K562 (cell line): ENCODE measurements around the gene NPM3. TPM values are rescaled to one million over a fixed set of nuclear protein-coding genes. Genes with fewer than 3 reads are reported as not detected.

Source experiments
- ATAC-seq: fragments of 200-7000 bp; cut with Tn5 transposase; 3 replicates; pipeline ENCODE4 v1.9.1; 2020; ENCODE audit warnings: moderate library complexity
- BruUV-seq: library from RNA; stranded (reverse); fragments of 400-500 nt; replicated peaks from 2 replicates; lab custom pipeline; 2021; lab: Mats Ljungman, UMichigan
- CTCF ChIA-PET: fragments of 300-600 bp; formaldehyde crosslinking; extraction: SDS; loops from one replicate; lab custom pipeline; 2021; ENCODE audit warnings: low intra/inter-chr PET ratio; lab: Yijun Ruan, JAX
- POLR2A ChIA-PET: fragments of 300-600, 350-650 bp; sonication (Branson Sonifier 250); formaldehyde crosslinking; extraction: SDS; loops from one replicate; lab custom pipeline; 2021; ENCODE audit warnings: antibody characterized with exemption, inconsistent platforms; lab: Yijun Ruan, JAX
- DNase-seq, 4 experiments: peaks; one replicate each; pipeline versions ENCODE4 v3.0.0 to v3.0.0-alpha.2; 2011 to 2018; ENCODE audit warnings: low spot score in 3 of 4, mixed read lengths in 3 of 4; ENCODE audit errors: extremely low read depth in 1 of 4
- FAIRE-seq: peaks from 2 replicates; lab custom pipeline; 2011; peaks lifted over from hg19 to GRCh38; lab: Jason Lieb, UNC
- H2AFZ ChIP-seq: 2 replicates; pipeline ENCODE4 v1.6.0; 2011; ENCODE audit warnings: low read depth, low read length, control low read depth, inconsistent platforms
- H3K27ac ChIP-seq: fragments of 200-600 bp; 3 replicates; pipeline ENCODE4 v1.8.0; 2011; ENCODE audit warnings: low read depth, mild to moderate bottlenecking, control low read depth, inconsistent platforms, low read length, moderate library complexity, mixed read lengths; ENCODE audit errors: extremely low read depth
- H3K27me3 ChIP-seq, 2 experiments: fragments of 300-600 bp in 1 of 2; 2 replicates in 1 of 2; 3 replicates in 1 of 2; pipeline versions ENCODE4 v1.6.0 to v1.8.0; 2011; ENCODE audit warnings: inconsistent platforms in 2 of 2, low read length in 2 of 2, mild to moderate bottlenecking in 1 of 2, mixed read lengths in 1 of 2, moderate library complexity in 1 of 2; ENCODE audit not compliant: control insufficient read depth in 2 of 2, insufficient read depth in 2 of 2
- H3K36me3 ChIP-seq: fragments of 300-600 bp; 3 replicates; pipeline ENCODE4 v1.8.0; 2011; ENCODE audit warnings: mild to moderate bottlenecking, low read length, inconsistent platforms; ENCODE audit not compliant: control insufficient read depth, insufficient read depth
- H3K4me1 ChIP-seq, 2 experiments: fragments of 200-600 bp in 1 of 2; replicated peaks in 1 of 2; 2 replicates in 1 of 2; 3 replicates in 1 of 2; pipeline versions ENCODE4 v1.5.1 to v1.8.0; 2011; ENCODE audit warnings: inconsistent platforms in 2 of 2, low read length in 2 of 2, mild to moderate bottlenecking in 1 of 2, mixed read lengths in 1 of 2, moderate library complexity in 1 of 2; ENCODE audit not compliant: control insufficient read depth in 2 of 2, insufficient read depth in 2 of 2
- H3K4me2 ChIP-seq: 2 replicates; pipeline ENCODE4 v1.6.1; 2011; ENCODE audit warnings: low read length, control low read depth, inconsistent platforms, mixed read lengths; ENCODE audit not compliant: insufficient read depth
- H3K4me3 ChIP-seq: fragments of 200-600 bp; sonication (generic), shearing (Covaris generic); 2 replicates; pipeline ENCODE4 v1.5.1; 2016; ENCODE audit warnings: control low read depth, inconsistent platforms
- H3K79me2 ChIP-seq: fragments of 200-600 bp; 3 replicates; pipeline ENCODE4 v1.8.0; 2011; ENCODE audit warnings: low read length, inconsistent platforms; ENCODE audit not compliant: control insufficient read depth, insufficient read depth
- H3K9ac ChIP-seq, 2 experiments: 2 replicates each; pipeline versions ENCODE4 v1.6.0 to v1.6.1; 2011; ENCODE audit warnings: low read depth in 2 of 2, low read length in 2 of 2, control low read depth in 1 of 2, inconsistent platforms in 1 of 2, mild to moderate bottlenecking in 1 of 2, mixed read lengths in 1 of 2; ENCODE audit not compliant: insufficient read depth in 1 of 2
- H3K9me1 ChIP-seq: one replicate; pipeline ENCODE4 v1.6.0; 2011; ENCODE audit warnings: inconsistent platforms, mild to moderate bottlenecking, low read length, moderate library complexity; ENCODE audit not compliant: control insufficient read depth, insufficient read depth
- H3K9me3 ChIP-seq: replicated peaks from 2 replicates; pipeline ENCODE4 v1.5.1; 2011; ENCODE audit warnings: low read depth, low read length, inconsistent platforms; ENCODE audit not compliant: control insufficient read depth, insufficient read depth
- H4K20me1 ChIP-seq: replicated peaks from 2 replicates; pipeline ENCODE4 v1.6.1; 2011; ENCODE audit warnings: low read length, inconsistent platforms, mixed read lengths; ENCODE audit not compliant: control insufficient read depth, insufficient read depth
- C11orf30 ChIP-seq: fragments of 450-650 bp; IDR thresholded peaks from 2 replicates; pipeline ENCODE4 v1.6.1; 2016; ENCODE audit warnings: low read depth, mild to moderate bottlenecking
- CEBPG ChIP-seq, 3 experiments: fragments of 200-800 bp in 1 of 3; sonication (Bioruptor generic) in 1 of 3; sonication (generic) in 1 of 3; formaldehyde crosslinking in 1 of 3; IDR thresholded peaks in 2 of 3; conservative IDR thresholded peaks in 1 of 3; 2 replicates each; pipeline versions ENCODE4 v1.6.1 to v1.8.0; 2016 to 2022; ENCODE audit warnings: missing compliant biosample characterization in 2 of 3, missing genetic modification characterization in 2 of 3, mild to moderate bottlenecking in 1 of 3, missing genetic modification reagents in 1 of 3
- ETS2 ChIP-seq: IDR thresholded peaks from 2 replicates; pipeline ENCODE4 v1.6.1; 2016; ENCODE audit warnings: borderline replicate concordance, missing genetic modification characterization, mild to moderate bottlenecking, moderate library complexity, missing compliant biosample characterization; ENCODE audit not compliant: poor library complexity, severe bottlenecking
- FOXA1 ChIP-seq: fragments of 450-650 bp; IDR thresholded peaks from 2 replicates; pipeline ENCODE4 v1.6.1; 2016; ENCODE audit warnings: mild to moderate bottlenecking, borderline replicate concordance
- HOXB6 ChIP-seq: fragments of 250-450 bp; sonication (Bioruptor Pico); IDR thresholded peaks from 2 replicates; pipeline ENCODE4 v1.5.1; 2022; ENCODE audit warnings: mild to moderate bottlenecking, borderline replicate concordance
- NFIC ChIP-seq: fragments of 450-650 bp; IDR thresholded peaks from 2 replicates; pipeline ENCODE4 v1.6.1; 2017; ENCODE audit warnings: mild to moderate bottlenecking, inconsistent platforms
- NFIX ChIP-seq: fragments of 250-450 bp; sonication (Bioruptor Pico); IDR thresholded peaks from 2 replicates; pipeline ENCODE4 v1.4.0; 2020; ENCODE audit warnings: low read depth, mild to moderate bottlenecking, moderate library complexity
- POLR2H ChIP-seq: IDR thresholded peaks from 2 replicates; pipeline ENCODE4 v1.6.1; 2016; ENCODE audit warnings: missing genetic modification characterization, low read depth, mild to moderate bottlenecking, control low read depth, missing compliant biosample characterization, moderate library complexity
- SMAD4 ChIP-seq: fragments of 250-450 bp; sonication (Bioruptor Pico); conservative IDR thresholded peaks from 2 replicates; pipeline ENCODE4 v1.8.0; 2021; ENCODE audit warnings: inconsistent platforms, mild to moderate bottlenecking, moderate library complexity
- TSHZ1 ChIP-seq: fragments of 250-450 bp; sonication (Bioruptor Pico); IDR thresholded peaks from 2 replicates; pipeline ENCODE4 v1.4.0; 2020; ENCODE audit warnings: mild to moderate bottlenecking, moderate library complexity
- ZNF316 ChIP-seq: fragments of 450-650 bp; IDR thresholded peaks from 2 replicates; pipeline ENCODE4 v1.6.1; 2016
- ZSCAN32 ChIP-seq: fragments of 450-650 bp; formaldehyde crosslinking; IDR thresholded peaks from 2 replicates; pipeline ENCODE4 v1.4.0; 2020; ENCODE audit warnings: mild to moderate bottlenecking, moderate library complexity
- WGBS: fragments of 100-300 bp; shearing (Covaris generic); methylation state at CpG from one replicate; pipeline ENCODE4 v1.1.6; 2016; ENCODE audit warnings: low coverage, mixed read lengths; ENCODE audit not compliant: insufficient coverage; ENCODE audit errors: missing lambda C conversion rate; 5-methylcytosine and 5-hydroxymethylcytosine counted together
- in situ Hi-C: fragments of 300-500 bp; cut with MboI; formaldehyde crosslinking; loops from 4 replicates; pipeline ENCODE4 v1.15.0; 2018; ENCODE audit warnings: inconsistent platforms, mixed read lengths
- intact Hi-C: fragments of 100-400 bp; cut with micrococcal nuclease; formaldehyde crosslinking; loops from 2 replicates; pipeline ENCODE4 v1.14.2; 2022
- polyA plus RNA-seq, 8 experiments: library from polyadenylated mRNA; depleted of rRNA in 4 of 8; stranded (reverse) in 5 of 8; unstranded in 3 of 8; fragments of >200 nt; fragmentation: Nextera tagmentation in 2 of 8; fragmentation: Illumina TruSeq in 1 of 8; extraction: Ambion mirVana in 2 of 8; extraction: Trizol in 1 of 8; gene quantifications; 2 replicates each; pipeline versions ENCODE4 v1.2.1 to v1.2.3, GENCODE V29; 2011 to 2014; ENCODE audit warnings: inconsistent platforms in 1 of 8, missing spikeins in 1 of 8
- total RNA-seq, 7 experiments: library from RNA; depleted of rRNA in 6 of 7; stranded (reverse); fragments of >200 nt in 6 of 7; fragmentation: Illumina TruSeq in 2 of 7; extraction: Trizol in 2 of 7; gene quantifications; 2 replicates each; pipeline versions ENCODE4 v1.2.1 to v1.2.3, GENCODE V29; 2011 to 2021; ENCODE audit warnings: low replicate concordance in 1 of 7

The NPM3 gene
- total and polyA plus RNA-seq, 9 of the 15 experiments (the other 6 are each of a cell fraction or from before 2014, with no cell fraction given): 15.2 to 239 (median 114) TPM

GRCh38 chr10:101745074-101745696, 38.1 kb downstream of the NPM3 start:
- CTCF ChIA-PET: no interaction called here
- no peak for FAIRE-seq
- BruUV-seq: no TSS peak

GRCh38 chr10:101744267-101744666, 39.0 kb downstream of the NPM3 start:
- no TSS peak for BruUV-seq
- Histone ChIP-seq H3K9ac (no peak overlapping the region), H3K27me3 (peaks cover 2 to 4% of the 10 kb centered on the region in 2 experiments; a peak in 2 of 5 replicates), H3K9me1 (no peaks in the 10 kb centered on the region), H3K36me3 (no peaks in the 10 kb centered on the region), H4K20me1 (no peaks in the 10 kb centered on the region), H2AFZ (no peak overlapping the region), H3K27ac (no peak overlapping the region), H3K4me3 (no peak overlapping the region), H3K79me2 (no peaks in the 10 kb centered on the region), H3K9me3 (no peaks in the 10 kb centered on the region), H3K4me2 (no peak overlapping the region), H3K4me1 (peaks cover 0 to 12% of the 10 kb centered on the region in 2 experiments; a peak in 3 of 5 replicates)
- DNase-seq (no peak), FAIRE-seq (no peak), ATAC-seq (no peak)
- in situ Hi-C loops: no loop called here
- ChIA-PET CTCF (no interaction called here), POLR2A (interaction anchor here (0.8 to 1.4 kb wide), 3 partner anchors 8 to 87 kb away, joined by 3 to 4 read pairs (median 3); no protein-coding TSS in a partner anchor)
- intact Hi-C loops: no loop called here
- WGBS: 37% methylated on average over 3 of the region's 3 CpGs
- TF ChIP-seq FOXA1 (no peak), ETS2 (tag) (no peak), ZNF316 (no peak), SMAD4 (no peak), TSHZ1 (CRISPR knock-in tag) (no peak), CEBPG (CRISPR knock-in tag; IDR thresholded peaks at IDR 0.05) (no peak), CEBPG (tag; conservative IDR thresholded peaks at IDR 0.05 in 1 of 2, IDR thresholded peaks at IDR 0.05 in 1 of 2) (no peak), HOXB6 (CRISPR knock-in tag) (no peak), ZSCAN32 (no peak)

More at GRCh38 chr10:101745074-101745696, 38.1 kb downstream of the NPM3 start:
- H3K4me1 ChIP-seq: peaks cover 5 to 19% of the 10 kb centered on the region in 2 experiments; a peak in 4 of 5 replicates
- H3K4me3 ChIP-seq: no peak overlapping the region
- H3K4me2 ChIP-seq: no peak overlapping the region
- no peaks in the 10 kb centered on the region for H3K9me1 ChIP-seq
- POLR2A ChIA-PET: interaction anchor here (1.1 kb wide), 1 partner anchor 12 kb away, joined by 3 read pairs; no protein-coding TSS in a partner anchor
- no peaks in the 10 kb centered on the region for H3K79me2 ChIP-seq
- intact Hi-C loops: no loop called here
- 39% methylated on average over 9 of the region's 9 CpGs for WGBS
- no peak overlapping the region for H3K9ac ChIP-seq
- no peaks in the 10 kb centered on the region for H4K20me1 ChIP-seq
- TF ChIP-seq POLR2H: no peak
- TF ChIP-seq C11orf30: no peak
- peak; percentile 83 for TF ChIP-seq NFIC
- peak; percentile 47 for TF ChIP-seq NFIX
- TF ChIP-seq, all 486 proteins: peak for 2
- Histone ChIP-seq H3K9me3 (no peaks in the 10 kb centered on the region), H2AFZ (no peak overlapping the region), H3K27me3 (peaks cover 2 to 4% of the 10 kb centered on the region in 2 experiments; a peak in 2 of 5 replicates), H3K36me3 (no peaks in the 10 kb centered on the region), H3K27ac (no peak overlapping the region)
- DNase-seq: no peak
- in situ Hi-C loops: no loop called here
- ATAC-seq: no peak
